Rectal smooth muscle tissue (tissue), 1 donor: Measurements from ENCODE around the gene ARHGAP26.
"Not testable (repeated sequence)": the region's sequence is repeated elsewhere in the genome, so short reads cannot be mapped to it uniquely, and the experiment has no call there.

Experiments used
- H3K27ac ChIP-seq: one replicate; pipeline ENCODE4 v1.7.0; 2013; ENCODE audit warnings: low read depth, low read length, inconsistent platforms
- H3K27me3 ChIP-seq: one replicate; pipeline ENCODE4 v1.7.0; 2013; ENCODE audit warnings: low read length; ENCODE audit not compliant: control insufficient read depth, insufficient read depth
- H3K36me3 ChIP-seq: one replicate; pipeline ENCODE4 v1.7.0; 2013; ENCODE audit warnings: low read length; ENCODE audit not compliant: control insufficient read depth, insufficient read depth
- H3K4me1 ChIP-seq: one replicate; pipeline ENCODE4 v1.7.0; 2013; ENCODE audit warnings: low read length; ENCODE audit not compliant: control insufficient read depth, insufficient read depth
- H3K4me3 ChIP-seq: one replicate; pipeline ENCODE4 v1.7.0; 2013; ENCODE audit warnings: low read length
- H3K9ac ChIP-seq: one replicate; pipeline ENCODE4 v1.7.0; 2013; ENCODE audit warnings: low read length

The ARHGAP26 gene

GRCh38 chr5:142982821-142983200, 212.6 kb downstream of the ARHGAP26 start:
- Histone ChIP-seq H3K9ac (no peak overlapping the region), H3K4me1 (peaks cover 22% of the 10 kb centered on the region), H3K27me3 (no peaks in the 10 kb centered on the region), H3K36me3 (no peaks in the 10 kb centered on the region), H3K4me3 (peak overlapping the region; percentile 0), H3K27ac (peak overlapping the region; percentile 58)

- no peaks in the 10 kb centered on the region for H3K27me3 ChIP-seq
- H3K27ac ChIP-seq, result no peak overlapping the region
- H3K4me1 ChIP-seq, result peaks cover 22% of the 10 kb centered on the region
- H3K9ac ChIP-seq, result no peak overlapping the region
- no peaks in the 10 kb centered on the region for H3K36me3 ChIP-seq
- no peak overlapping the region for H3K4me3 ChIP-seq
Observed at GRCh38 chr5:142984011-142984410, 213.8 kb downstream of the ARHGAP26 start.

- Histone ChIP-seq H3K36me3 (no peaks in the 10 kb centered on the region), H3K4me1 (peaks cover 22% of the 10 kb centered on the region), H3K27me3 (no peaks in the 10 kb centered on the region), H3K4me3 (no peak overlapping the region), H3K9ac (no peak overlapping the region), H3K27ac (no peak overlapping the region)
Observed at GRCh38 chr5:142984525-142984924, 214.3 kb downstream of the ARHGAP26 start.

- H3K4me3 ChIP-seq, H3K36me3 ChIP-seq, H3K27me3 ChIP-seq, H3K27ac ChIP-seq, H3K4me1 ChIP-seq, H3K9ac ChIP-seq: not testable (repeated sequence)
Observed at GRCh38 chr5:142989270-142989669, 219.1 kb downstream of the ARHGAP26 start.

GRCh38 chr5:142990073-142990472, 219.9 kb downstream of the ARHGAP26 start:
- H3K36me3 ChIP-seq, H3K4me1 ChIP-seq, H3K9ac ChIP-seq, H3K27me3 ChIP-seq, H3K27ac ChIP-seq, H3K4me3 ChIP-seq: not testable (repeated sequence)

GRCh38 chr5:142994218-142994617, 224.0 kb downstream of the ARHGAP26 start:
- Histone ChIP-seq H3K27ac (no peak overlapping the region), H3K4me1 (no peaks in the 10 kb centered on the region), H3K36me3 (no peaks in the 10 kb centered on the region), H3K9ac (no peak overlapping the region), H3K27me3 (no peaks in the 10 kb centered on the region), H3K4me3 (no peak overlapping the region)

- H3K27ac ChIP-seq, H3K4me3 ChIP-seq: not testable (repeated sequence)
Observed at GRCh38 chr5:142995621-142996020, 225.4 kb downstream of the ARHGAP26 start.

GRCh38 chr5:142997591-142997990, 227.4 kb downstream of the ARHGAP26 start:
- Histone ChIP-seq H3K9ac (no peak overlapping the region), H3K4me3 (no peak overlapping the region), H3K27ac (no peak overlapping the region), H3K27me3 (no peaks in the 10 kb centered on the region), H3K4me1 (peaks cover 6% of the 10 kb centered on the region), H3K36me3 (no peaks in the 10 kb centered on the region)

More at GRCh38 chr5:142995621-142996020, 225.4 kb downstream of the ARHGAP26 start:
- H3K9ac ChIP-seq, H3K4me1 ChIP-seq, H3K36me3 ChIP-seq, H3K27me3 ChIP-seq: not testable (repeated sequence)

- Histone ChIP-seq H3K27me3 (no peaks in the 10 kb centered on the region), H3K36me3 (no peaks in the 10 kb centered on the region), H3K4me1 (peaks cover 12% of the 10 kb centered on the region), H3K4me3 (no peak overlapping the region), H3K9ac (no peak overlapping the region), H3K27ac (no peak overlapping the region)
Observed at GRCh38 chr5:142998316-142999020, 228.3 kb downstream of the ARHGAP26 start.

GRCh38 chr5:143000551-143000950, 230.4 kb downstream of the ARHGAP26 start:
- not testable (repeated sequence) for H3K36me3 ChIP-seq, H3K4me3 ChIP-seq, H3K27ac ChIP-seq, H3K9ac ChIP-seq, H3K27me3 ChIP-seq
- H3K4me1 ChIP-seq, result peaks cover 12% of the 10 kb centered on the region

- no peaks in the 10 kb centered on the region for H3K27me3 ChIP-seq
- H3K36me3 ChIP-seq, result no peaks in the 10 kb centered on the region
- no peak overlapping the region for H3K9ac ChIP-seq
- H3K4me1 ChIP-seq, result peaks cover 12% of the 10 kb centered on the region
- H3K27ac ChIP-seq, result peak overlapping the region; percentile 12
- no peak overlapping the region for H3K4me3 ChIP-seq
Observed at GRCh38 chr5:143001764-143002351, 231.7 kb downstream of the ARHGAP26 start.

GRCh38 chr5:143002459-143003327, 232.5 kb downstream of the ARHGAP26 start:
- Histone ChIP-seq H3K9ac (no peak overlapping the region), H3K27ac (peak overlapping the region; percentile 55), H3K4me3 (no peak overlapping the region), H3K36me3 (no peaks in the 10 kb centered on the region), H3K4me1 (peaks cover 12% of the 10 kb centered on the region), H3K27me3 (no peaks in the 10 kb centered on the region)
